IMR-90 (cell line): ENCODE data around the gene FAM193A.

Experiments
- MAFK ChIP-seq: IDR thresholded peaks from 2 replicates; pipeline ENCODE4 v1.6.1; 2012; ENCODE audit warnings: low read depth, low read length, improper control_type of control experiment
- POLR2A ChIP-seq: IDR thresholded peaks from 2 replicates; pipeline ENCODE4 v1.6.1; 2012; ENCODE audit warnings: mild to moderate bottlenecking, low read depth, low read length
- RAD21 ChIP-seq: IDR thresholded peaks from 2 replicates; pipeline ENCODE4 v1.6.1; 2012; ENCODE audit warnings: low read length, improper control_type of control experiment
- RCOR1 ChIP-seq: IDR thresholded peaks from 2 replicates; pipeline ENCODE4 v1.6.1; 2012; ENCODE audit warnings: mild to moderate bottlenecking, low read length, improper control_type of control experiment; ENCODE audit not compliant: insufficient replicate concordance
- SMC3 ChIP-seq: fragments of 150-350 bp; IDR thresholded peaks from 2 replicates; pipeline ENCODE4 v1.6.1; 2016; ENCODE audit warnings: low read depth, mild to moderate bottlenecking, antibody characterized with exemption, low read length, moderate library complexity
- USF2 ChIP-seq: fragments of 150-350 bp; IDR thresholded peaks from 2 replicates; pipeline ENCODE4 v1.6.1; 2017; ENCODE audit warnings: mild to moderate bottlenecking, antibody characterized with exemption, low read length, low read depth
- TF ChIP-seq, protein P1 (sequence below): conservative IDR thresholded peaks from 2 replicates; pipeline ENCODE4 v1.5.1; 2012; ENCODE audit warnings: mild to moderate bottlenecking, low read depth, low read length, improper control_type of control experiment

DNA sequence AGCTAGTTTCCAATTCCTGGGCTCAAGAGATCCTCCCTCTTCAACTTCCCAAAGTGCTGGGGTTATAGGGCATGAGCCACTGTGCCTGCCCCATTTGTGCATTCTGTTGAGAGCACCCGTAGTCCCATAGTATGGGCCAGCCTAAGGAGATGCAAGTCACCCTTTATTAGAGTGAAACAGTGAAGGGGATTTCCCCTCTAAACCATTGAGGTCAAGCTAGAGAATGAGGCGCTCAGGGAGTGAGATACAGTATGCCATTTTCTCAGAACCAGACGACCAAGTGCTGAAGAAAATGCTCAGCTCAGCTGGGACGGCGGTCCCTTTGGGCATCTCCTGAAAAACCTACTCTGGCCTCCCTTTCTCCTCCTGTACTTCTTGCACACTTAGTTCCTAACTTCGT lies 48.8 kb upstream of the FAM193A start:
- TF ChIP-seq, protein P1, sequence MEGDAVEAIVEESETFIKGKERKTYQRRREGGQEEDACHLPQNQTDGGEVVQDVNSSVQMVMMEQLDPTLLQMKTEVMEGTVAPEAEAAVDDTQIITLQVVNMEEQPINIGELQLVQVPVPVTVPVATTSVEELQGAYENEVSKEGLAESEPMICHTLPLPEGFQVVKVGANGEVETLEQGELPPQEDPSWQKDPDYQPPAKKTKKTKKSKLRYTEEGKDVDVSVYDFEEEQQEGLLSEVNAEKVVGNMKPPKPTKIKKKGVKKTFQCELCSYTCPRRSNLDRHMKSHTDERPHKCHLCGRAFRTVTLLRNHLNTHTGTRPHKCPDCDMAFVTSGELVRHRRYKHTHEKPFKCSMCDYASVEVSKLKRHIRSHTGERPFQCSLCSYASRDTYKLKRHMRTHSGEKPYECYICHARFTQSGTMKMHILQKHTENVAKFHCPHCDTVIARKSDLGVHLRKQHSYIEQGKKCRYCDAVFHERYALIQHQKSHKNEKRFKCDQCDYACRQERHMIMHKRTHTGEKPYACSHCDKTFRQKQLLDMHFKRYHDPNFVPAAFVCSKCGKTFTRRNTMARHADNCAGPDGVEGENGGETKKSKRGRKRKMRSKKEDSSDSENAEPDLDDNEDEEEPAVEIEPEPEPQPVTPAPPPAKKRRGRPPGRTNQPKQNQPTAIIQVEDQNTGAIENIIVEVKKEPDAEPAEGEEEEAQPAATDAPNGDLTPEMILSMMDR: no peak
- no peak for TF ChIP-seq RAD21
- no peak for TF ChIP-seq POLR2A
- TF ChIP-seq SMC3: no peak
- TF ChIP-seq RCOR1: no peak
- TF ChIP-seq USF2: no peak
- TF ChIP-seq MAFK: no peak
